Measurements from ENCODE around the gene CCDC167. TPM values are rescaled to one million over a fixed set of nuclear protein-coding genes. Genes with fewer than 3 reads are reported as not detected.
A peak's percentile ranks its signal among the peaks of the same experiment; 100 is the strongest.

The CCDC167 gene
- total and polyA plus RNA-seq, 10 of the 15 experiments (the other 5 are each of a cell fraction or from before 2014, with no cell fraction given), result 74.9 to 380 (median 137) TPM

DNA sequence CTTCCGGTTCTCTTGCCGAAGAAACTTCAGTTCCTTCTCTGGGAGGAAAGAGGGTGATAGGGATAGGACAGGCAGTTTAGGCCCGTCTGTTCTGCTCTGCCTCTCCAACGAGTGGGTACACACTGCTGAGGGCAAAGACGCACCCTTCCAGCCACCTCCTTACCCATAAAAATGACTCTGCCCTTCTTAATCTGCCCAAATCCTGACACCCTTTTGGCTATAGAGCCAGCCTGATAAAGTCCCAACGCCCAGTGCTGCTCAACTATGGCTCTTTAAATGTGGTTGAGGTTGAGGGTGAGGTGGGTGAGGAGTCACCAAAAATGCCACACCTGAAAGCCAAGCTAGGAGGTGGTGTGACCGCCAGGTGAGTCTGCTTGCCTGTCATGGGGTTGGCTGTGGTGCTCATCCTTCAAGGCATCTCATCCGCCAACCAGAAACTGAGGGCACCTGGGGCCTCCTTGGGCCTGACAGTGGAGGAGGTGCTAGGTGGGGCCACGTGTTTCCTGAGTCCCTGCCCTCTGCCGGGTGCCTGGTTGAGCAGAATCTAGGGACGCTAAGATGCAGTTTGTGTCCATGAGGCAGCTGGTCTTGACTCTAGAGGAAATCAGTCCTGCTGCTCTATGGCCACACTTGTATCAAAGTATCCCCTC is 16.3 kb downstream of the CCDC167 start:
- TF ChIP-seq, protein P1, sequence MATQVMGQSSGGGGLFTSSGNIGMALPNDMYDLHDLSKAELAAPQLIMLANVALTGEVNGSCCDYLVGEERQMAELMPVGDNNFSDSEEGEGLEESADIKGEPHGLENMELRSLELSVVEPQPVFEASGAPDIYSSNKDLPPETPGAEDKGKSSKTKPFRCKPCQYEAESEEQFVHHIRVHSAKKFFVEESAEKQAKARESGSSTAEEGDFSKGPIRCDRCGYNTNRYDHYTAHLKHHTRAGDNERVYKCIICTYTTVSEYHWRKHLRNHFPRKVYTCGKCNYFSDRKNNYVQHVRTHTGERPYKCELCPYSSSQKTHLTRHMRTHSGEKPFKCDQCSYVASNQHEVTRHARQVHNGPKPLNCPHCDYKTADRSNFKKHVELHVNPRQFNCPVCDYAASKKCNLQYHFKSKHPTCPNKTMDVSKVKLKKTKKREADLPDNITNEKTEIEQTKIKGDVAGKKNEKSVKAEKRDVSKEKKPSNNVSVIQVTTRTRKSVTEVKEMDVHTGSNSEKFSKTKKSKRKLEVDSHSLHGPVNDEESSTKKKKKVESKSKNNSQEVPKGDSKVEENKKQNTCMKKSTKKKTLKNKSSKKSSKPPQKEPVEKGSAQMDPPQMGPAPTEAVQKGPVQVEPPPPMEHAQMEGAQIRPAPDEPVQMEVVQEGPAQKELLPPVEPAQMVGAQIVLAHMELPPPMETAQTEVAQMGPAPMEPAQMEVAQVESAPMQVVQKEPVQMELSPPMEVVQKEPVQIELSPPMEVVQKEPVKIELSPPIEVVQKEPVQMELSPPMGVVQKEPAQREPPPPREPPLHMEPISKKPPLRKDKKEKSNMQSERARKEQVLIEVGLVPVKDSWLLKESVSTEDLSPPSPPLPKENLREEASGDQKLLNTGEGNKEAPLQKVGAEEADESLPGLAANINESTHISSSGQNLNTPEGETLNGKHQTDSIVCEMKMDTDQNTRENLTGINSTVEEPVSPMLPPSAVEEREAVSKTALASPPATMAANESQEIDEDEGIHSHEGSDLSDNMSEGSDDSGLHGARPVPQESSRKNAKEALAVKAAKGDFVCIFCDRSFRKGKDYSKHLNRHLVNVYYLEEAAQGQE (IDR thresholded peaks at IDR 0.05; ENCODE audit: low read depth, low read length), result no peak
- peak; percentile 15; the same call in 1 of the 2 replicates for TF ChIP-seq POLR2A (IDR thresholded peaks at IDR 0.05; ENCODE audit: low read depth, low read length)
- FAIRE-seq (no peak), ATAC-seq (no peak), DNase-seq (ENCODE audit: low read depth, low spot score) (no peak)
- peaks cover 5% of the 10 kb centered on the region; the same call in 1 of the 2 replicates for H3K4me1 ChIP-seq (ENCODE audit: control insufficient read depth, insufficient read depth, low read length)
- ChIA-PET SMC1A (ENCODE audit: uncharacterized antibody, unreplicated experiment) (interaction anchor here (1.0 to 2.0 kb wide), 2 partner anchors 55 to 82 kb away, joined by 3 to 5 read pairs; no protein-coding TSS in a partner anchor), POLR2A (no interaction called here), RAD21 (ENCODE audit: unreplicated experiment) (interaction anchor here (0.8 kb wide), 1 partner anchor 82 kb away, joined by 6 read pairs; no protein-coding TSS in a partner anchor), CTCF (interaction anchor here (0.8 to 5.6 kb wide), 6 partner anchors 12 to 94 kb away, joined by 3 to 33 read pairs (median 10); no protein-coding TSS in a partner anchor)
- H4K20me1 ChIP-seq (ENCODE audit: control insufficient read depth, insufficient read depth), result no peaks in the 10 kb centered on the region
- no peak overlapping the region for H3K9ac ChIP-seq (ENCODE audit: control insufficient read depth, insufficient read depth, low read length)
- H3K27ac ChIP-seq (ENCODE audit: control insufficient read depth, insufficient read depth), result no peak overlapping the region
- intact Hi-C loops (cut with micrococcal nuclease; ENCODE audit: unreplicated experiment) (loop anchor here (5.0 kb wide), 1 partner anchor 54 kb away; no protein-coding TSS in a partner anchor), in situ Hi-C loops (cut with MboI) (loop anchor here (5.0 kb wide), 1 partner anchor 209 kb away; no protein-coding TSS in a partner anchor)
- no peak overlapping the region for H2AFZ ChIP-seq (ENCODE audit: control insufficient read depth, low read depth, low read length)
- H3K27me3 ChIP-seq (replicated peaks in 1 of 2; ENCODE audit: control insufficient read depth in 2 of 2, insufficient read depth in 2 of 2, low read length in 1 of 2), result no peaks in the 10 kb centered on the region
- H3K36me3 ChIP-seq (ENCODE audit: control insufficient read depth in 2 of 2, insufficient read depth in 2 of 2, low read length in 1 of 2), result peaks cover 28 to 44% of the 10 kb centered on the region in 2 experiments
- H3K9me3 ChIP-seq (replicated peaks; ENCODE audit: control insufficient read depth, insufficient read depth, low read length), result no peaks in the 10 kb centered on the region
- WGBS (ENCODE audit: insufficient coverage, insufficient replicate concordance, low lambda C conversion rate, missing lambda C conversion rate), result 67% methylated on average over 10 of the region's 11 CpGs
- H3K79me2 ChIP-seq (ENCODE audit: control insufficient read depth, insufficient read depth, low read length), result no peaks in the 10 kb centered on the region; the same call in 1 of the 2 replicates
- no peak overlapping the region for H3K4me2 ChIP-seq (ENCODE audit: control insufficient read depth, insufficient read depth)
- H3K4me3 ChIP-seq, result no peak overlapping the region
- no TSS peak for BruUV-seq (replicated peaks)
